Measurements from ENCODE around the gene ORC3. TPM values are rescaled to one million over a fixed set of nuclear protein-coding genes. Genes with fewer than 3 reads are reported as not detected.
A peak's percentile ranks its signal among the peaks of the same experiment; 100 is the strongest.

ORC3 gene
- total RNA-seq, 1 experiment from 2014 or later = 52.9 TPM

DNA sequence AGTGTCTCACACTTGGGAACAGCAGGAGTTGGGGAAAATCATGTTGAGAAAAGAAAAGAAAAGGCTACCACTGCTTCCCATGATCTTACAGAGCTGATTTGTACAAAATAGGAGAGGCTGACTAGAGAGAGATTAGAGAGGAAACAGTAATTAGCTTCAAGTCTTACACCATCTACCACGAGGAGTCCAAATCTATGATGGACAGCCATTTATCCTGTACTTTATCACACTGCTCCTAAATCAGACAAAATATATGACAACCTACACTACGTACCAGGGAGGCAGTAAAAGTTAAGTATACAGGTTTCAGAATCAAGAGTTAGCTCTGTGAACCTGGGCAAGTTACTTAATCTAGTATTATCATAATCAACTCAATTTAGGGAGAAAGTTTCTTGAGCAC, 38.1 kb upstream of the ORC3 start:
- no peak overlapping the region for H3K9ac ChIP-seq (ENCODE audit: extremely low read depth, insufficient read length, low read length)
- no peak overlapping the region for H2BK5ac ChIP-seq (ENCODE audit: insufficient read length, low read length)
- no peaks in the 10 kb centered on the region for H3K79me2 ChIP-seq (ENCODE audit: insufficient read depth, low read length)
- no peaks in the 10 kb centered on the region for H3K9me3 ChIP-seq (ENCODE audit: control insufficient read depth, low read depth, low read length)
- Mint-ChIP-seq H3K9me3 (no peaks in the 10 kb centered on the region), H3K27me3 (ENCODE audit: low read depth) (no peaks in the 10 kb centered on the region), H3K4me1 (no peaks in the 10 kb centered on the region), H3K4me3 (no peak overlapping the region), H3K27ac (peak overlapping the region; percentile 3 to 49 (median 6); a peak in 2 of 7 replicates), H3K36me3 (ENCODE audit: insufficient read depth in 1 of 3, low read depth in 3 of 3) (peaks cover 10 to 56% (median 45%) of the 10 kb centered on the region in 3 experiments; a peak in 5 of 7 replicates)
- no peak overlapping the region for H4K91ac ChIP-seq (ENCODE audit: insufficient read length, low read depth, low read length)
- H2AK5ac ChIP-seq (ENCODE audit: insufficient read length, low read length) = no peak overlapping the region
- no peak overlapping the region for H2BK20ac ChIP-seq (ENCODE audit: low read depth, low read length, poor library complexity, severe bottlenecking)
- H2BK15ac ChIP-seq (ENCODE audit: low read depth, low read length) = no peak overlapping the region
- no peak overlapping the region for H2BK12ac ChIP-seq (ENCODE audit: insufficient read length, low read depth, low read length)
- no peaks in the 10 kb centered on the region for H3K4me1 ChIP-seq (ENCODE audit: insufficient read depth, low read length)
- H3K56ac ChIP-seq (ENCODE audit: insufficient read length, low read depth, low read length) = no peak overlapping the region
- H3K27me3 ChIP-seq (ENCODE audit: insufficient read depth, low read length) = no peaks in the 10 kb centered on the region
- H3K4me2 ChIP-seq (ENCODE audit: insufficient read depth, insufficient read length, low read length) = no peak overlapping the region
- no peak overlapping the region for H3K4ac ChIP-seq (ENCODE audit: low read depth, low read length)
- TF ChIP-seq, protein P1, sequence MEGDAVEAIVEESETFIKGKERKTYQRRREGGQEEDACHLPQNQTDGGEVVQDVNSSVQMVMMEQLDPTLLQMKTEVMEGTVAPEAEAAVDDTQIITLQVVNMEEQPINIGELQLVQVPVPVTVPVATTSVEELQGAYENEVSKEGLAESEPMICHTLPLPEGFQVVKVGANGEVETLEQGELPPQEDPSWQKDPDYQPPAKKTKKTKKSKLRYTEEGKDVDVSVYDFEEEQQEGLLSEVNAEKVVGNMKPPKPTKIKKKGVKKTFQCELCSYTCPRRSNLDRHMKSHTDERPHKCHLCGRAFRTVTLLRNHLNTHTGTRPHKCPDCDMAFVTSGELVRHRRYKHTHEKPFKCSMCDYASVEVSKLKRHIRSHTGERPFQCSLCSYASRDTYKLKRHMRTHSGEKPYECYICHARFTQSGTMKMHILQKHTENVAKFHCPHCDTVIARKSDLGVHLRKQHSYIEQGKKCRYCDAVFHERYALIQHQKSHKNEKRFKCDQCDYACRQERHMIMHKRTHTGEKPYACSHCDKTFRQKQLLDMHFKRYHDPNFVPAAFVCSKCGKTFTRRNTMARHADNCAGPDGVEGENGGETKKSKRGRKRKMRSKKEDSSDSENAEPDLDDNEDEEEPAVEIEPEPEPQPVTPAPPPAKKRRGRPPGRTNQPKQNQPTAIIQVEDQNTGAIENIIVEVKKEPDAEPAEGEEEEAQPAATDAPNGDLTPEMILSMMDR (conservative IDR thresholded peaks at IDR 0.05) = no peak
- H4K20me1 ChIP-seq (ENCODE audit: control insufficient read depth, insufficient read depth, insufficient read length) = no peaks in the 10 kb centered on the region
- H2AFZ ChIP-seq (ENCODE audit: low read length) = no peak overlapping the region
- H3K27ac ChIP-seq (ENCODE audit: insufficient read length, low read depth, low read length) = no peak overlapping the region
- no peak overlapping the region for H3K14ac ChIP-seq (ENCODE audit: insufficient read depth, low read length)
- peaks cover under 1% of the 10 kb centered on the region for H3K79me1 ChIP-seq (ENCODE audit: insufficient read depth, low read depth, low read length, poor library complexity, severe bottlenecking)
- no peak overlapping the region for H4K8ac ChIP-seq (replicated peaks; ENCODE audit: insufficient read length, low read depth, low read length)
- H2BK120ac ChIP-seq (ENCODE audit: low read depth, low read length, poor library complexity, severe bottlenecking) = no peak overlapping the region
- no peak overlapping the region for H3T11ph ChIP-seq (ENCODE audit: low read length)
- no peak for DNase-seq
- H3K23ac ChIP-seq (ENCODE audit: insufficient read length, low read depth, low read length) = no peak overlapping the region
- no CpG with 5 or more reads among the region's 2 CpGs for WGBS (ENCODE audit: extremely low coverage, insufficient read length, low lambda C conversion rate)
- H3K23me2 ChIP-seq (ENCODE audit: insufficient read length, low read depth, low read length, poor library complexity, severe bottlenecking) = no peaks in the 10 kb centered on the region
- no peak overlapping the region for H3K18ac ChIP-seq (ENCODE audit: insufficient read length, low read depth, low read length)
- H4K5ac ChIP-seq (ENCODE audit: insufficient read length, low read depth, low read length) = no peak overlapping the region
